Measurements from ENCODE around the gene SELENOP. TPM values are rescaled to one million over a fixed set of nuclear protein-coding genes. Genes with fewer than 3 reads are reported as not detected.

SELENOP gene
- total and polyA plus RNA-seq, 2 of the 13 experiments (the other 11 are each of a cell fraction or from before 2014, with no cell fraction given), result 1,895 to 2,083 TPM

DNA sequence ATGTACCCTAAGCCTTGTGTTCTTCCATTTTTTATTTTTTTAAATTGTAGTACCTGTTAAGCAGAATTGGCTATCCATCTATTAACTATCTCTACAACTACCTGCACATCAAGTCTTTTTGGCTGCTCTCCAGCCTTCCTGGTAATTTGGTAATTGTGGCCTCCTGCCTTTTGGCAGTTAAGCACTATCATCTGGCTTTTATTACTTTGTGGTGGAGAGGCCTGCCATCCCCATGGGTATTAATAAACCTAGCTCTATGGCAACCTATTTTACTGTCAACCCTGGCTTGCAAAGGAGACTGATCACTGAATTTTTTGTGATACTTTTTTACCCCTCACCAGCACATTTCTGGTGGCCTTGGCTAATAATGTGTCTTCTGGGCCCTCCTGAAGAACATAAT lies 20.5 kb downstream of the SELENOP start:
- intact Hi-C loops (cut with micrococcal nuclease; ENCODE audit: unreplicated experiment), result no loop called here
- Histone ChIP-seq H3K27me3 (ENCODE audit: control insufficient read depth in 1 of 2, insufficient read depth in 2 of 2, low read length in 2 of 2) (no peaks in the 10 kb centered on the region; a peak in 1 of 5 replicates), H3K79me2 (ENCODE audit: insufficient read depth, low read length) (no peaks in the 10 kb centered on the region), H2AFZ (ENCODE audit: low read length) (no peak overlapping the region), H4K20me1 (ENCODE audit: insufficient read depth, low read length) (no peaks in the 10 kb centered on the region), H3K27ac (ENCODE audit: extremely low read length, insufficient read depth, low read length) (no peak overlapping the region), H3K4me1 (ENCODE audit: insufficient read depth, low read length) (no peaks in the 10 kb centered on the region), H3K9ac (ENCODE audit: insufficient read depth, low read depth, low read length) (no peak overlapping the region), H3K9me3 (ENCODE audit: low read length) (peaks cover 19% of the 10 kb centered on the region), H3K4me2 (ENCODE audit: low read depth, low read length) (no peak overlapping the region), H3K36me3 (replicated peaks in 1 of 2; ENCODE audit: control insufficient read depth in 1 of 2, insufficient read depth in 2 of 2, low read length in 2 of 2) (no peaks in the 10 kb centered on the region), H3K4me3 (replicated peaks in 1 of 3; ENCODE audit: insufficient read depth in 1 of 3, low read depth in 2 of 3, low read length in 3 of 3) (no peak overlapping the region)
- in situ Hi-C loops (cut with HindIII; ENCODE audit: extremely low pct_ligation_motif_present, low pct_unique_long_range_greater_than_20kb), result no loop called here
- FAIRE-seq (no peak), DNase-seq (ENCODE audit: low spot score) (no peak), ATAC-seq (no peak)
- ChIA-PET CTCF (ENCODE audit: low intra/inter-chr PET ratio, low total read pairs) (no interaction called here), POLR2A (no interaction called here)
- TF ChIP-seq ZFP36L2 (CRISPR knock-in tag; IDR thresholded peaks at IDR 0.05) (no peak), CBFB (CRISPR knock-in tag; IDR thresholded peaks at IDR 0.05) (no peak), CREB1 (IDR thresholded peaks at IDR 0.05) (no peak), CREB1 (CRISPR knock-in tag; IDR thresholded peaks at IDR 0.05) (no peak), XBP1 (CRISPR knock-in tag; IDR thresholded peaks at IDR 0.05) (no peak), TAF1 (CRISPR knock-in tag; IDR thresholded peaks at IDR 0.05) (no peak), HHEX (CRISPR knock-in tag; IDR thresholded peaks at IDR 0.05) (no peak), ZNF569 (CRISPR knock-in tag; IDR thresholded peaks at IDR 0.05; ENCODE audit: borderline replicate concordance) (no peak), TGIF2 (CRISPR knock-in tag; IDR thresholded peaks at IDR 0.05) (no peak), KAT7 (CRISPR knock-in tag; IDR thresholded peaks at IDR 0.05; ENCODE audit: borderline replicate concordance) (no peak)
- TF ChIP-seq, protein P1, sequence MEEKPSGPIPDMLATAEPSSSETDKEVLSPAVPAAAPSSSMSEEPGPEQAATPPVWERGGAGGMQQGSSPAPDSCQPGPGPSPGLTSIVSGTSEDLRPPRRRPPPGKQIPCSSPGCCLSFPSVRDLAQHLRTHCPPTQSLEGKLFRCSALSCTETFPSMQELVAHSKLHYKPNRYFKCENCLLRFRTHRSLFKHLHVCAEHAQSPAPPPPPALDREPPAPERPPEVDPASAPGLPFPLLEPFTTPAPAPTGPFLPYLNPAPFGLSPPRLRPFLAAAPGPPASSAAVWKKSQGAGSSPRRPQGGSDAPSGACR (CRISPR knock-in tag; IDR thresholded peaks at IDR 0.05), result no peak
- TF ChIP-seq, protein P2, sequence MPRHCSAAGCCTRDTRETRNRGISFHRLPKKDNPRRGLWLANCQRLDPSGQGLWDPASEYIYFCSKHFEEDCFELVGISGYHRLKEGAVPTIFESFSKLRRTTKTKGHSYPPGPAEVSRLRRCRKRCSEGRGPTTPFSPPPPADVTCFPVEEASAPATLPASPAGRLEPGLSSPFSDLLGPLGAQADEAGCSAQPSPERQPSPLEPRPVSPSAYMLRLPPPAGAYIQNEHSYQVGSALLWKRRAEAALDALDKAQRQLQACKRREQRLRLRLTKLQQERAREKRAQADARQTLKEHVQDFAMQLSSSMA (CRISPR knock-in tag; IDR thresholded peaks at IDR 0.05), result no peak
- TF ChIP-seq, protein P3, sequence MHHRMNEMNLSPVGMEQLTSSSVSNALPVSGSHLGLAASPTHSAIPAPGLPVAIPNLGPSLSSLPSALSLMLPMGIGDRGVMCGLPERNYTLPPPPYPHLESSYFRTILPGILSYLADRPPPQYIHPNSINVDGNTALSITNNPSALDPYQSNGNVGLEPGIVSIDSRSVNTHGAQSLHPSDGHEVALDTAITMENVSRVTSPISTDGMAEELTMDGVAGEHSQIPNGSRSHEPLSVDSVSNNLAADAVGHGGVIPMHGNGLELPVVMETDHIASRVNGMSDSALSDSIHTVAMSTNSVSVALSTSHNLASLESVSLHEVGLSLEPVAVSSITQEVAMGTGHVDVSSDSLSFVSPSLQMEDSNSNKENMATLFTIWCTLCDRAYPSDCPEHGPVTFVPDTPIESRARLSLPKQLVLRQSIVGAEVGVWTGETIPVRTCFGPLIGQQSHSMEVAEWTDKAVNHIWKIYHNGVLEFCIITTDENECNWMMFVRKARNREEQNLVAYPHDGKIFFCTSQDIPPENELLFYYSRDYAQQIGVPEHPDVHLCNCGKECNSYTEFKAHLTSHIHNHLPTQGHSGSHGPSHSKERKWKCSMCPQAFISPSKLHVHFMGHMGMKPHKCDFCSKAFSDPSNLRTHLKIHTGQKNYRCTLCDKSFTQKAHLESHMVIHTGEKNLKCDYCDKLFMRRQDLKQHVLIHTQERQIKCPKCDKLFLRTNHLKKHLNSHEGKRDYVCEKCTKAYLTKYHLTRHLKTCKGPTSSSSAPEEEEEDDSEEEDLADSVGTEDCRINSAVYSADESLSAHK (CRISPR knock-in tag; IDR thresholded peaks at IDR 0.05; ENCODE audit: borderline replicate concordance), result no peak
- no TSS peak for BruUV-seq (replicated peaks)
